ENCODE data around the gene MTMR2. TPM values are rescaled to one million over a fixed set of nuclear protein-coding genes. Genes with fewer than 3 reads are reported as not detected.

MTMR2 gene
- total RNA-seq, 1 experiment from 2014 or later: 36.6 TPM

- in situ Hi-C loops (cut with HindIII; ENCODE audit: low pct_unique_long_range_greater_than_20kb, low sequenced_read_pairs): no loop called here
Observed at GRCh38 chr11:95794086-95794485, 129.8 kb downstream of the MTMR2 start.

GRCh38 chr11:95793116-95793515 is 130.8 kb downstream of the MTMR2 start:
- in situ Hi-C loops (cut with HindIII; ENCODE audit: low pct_unique_long_range_greater_than_20kb, low sequenced_read_pairs): no loop called here
- DNase-seq (ENCODE audit: low read depth): no peak

More at GRCh38 chr11:95794086-95794485, 129.8 kb downstream of the MTMR2 start:
- no peak for DNase-seq (ENCODE audit: low read depth)

- in situ Hi-C loops (cut with HindIII; ENCODE audit: low pct_unique_long_range_greater_than_20kb, low sequenced_read_pairs): no loop called here
- DNase-seq (ENCODE audit: low read depth): no peak
Observed at GRCh38 chr11:95792700-95793099, 131.2 kb downstream of the MTMR2 start.

DNA sequence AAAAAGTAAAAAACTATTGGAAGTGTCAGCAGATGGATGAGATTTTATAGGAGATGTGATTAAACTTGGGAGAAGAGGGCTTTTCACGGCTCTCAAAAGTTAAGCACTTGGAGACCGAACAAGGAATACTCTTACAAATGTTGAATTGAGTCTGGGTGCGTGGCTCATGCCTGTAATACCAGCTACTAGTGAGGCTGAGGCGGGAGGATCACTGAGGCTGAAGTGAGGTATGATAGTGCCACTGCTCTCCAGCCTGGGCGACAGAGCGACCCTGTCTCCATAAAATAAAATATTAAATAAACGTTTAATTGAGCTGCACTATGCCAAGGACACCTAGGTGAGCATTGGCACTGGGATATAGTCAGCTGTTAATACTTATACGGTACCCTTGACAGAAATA is 131.7 kb downstream of the MTMR2 start:
- no peak for DNase-seq (ENCODE audit: low read depth)
- in situ Hi-C loops (cut with HindIII; ENCODE audit: low pct_unique_long_range_greater_than_20kb, low sequenced_read_pairs): no loop called here

- no peak for DNase-seq (ENCODE audit: low read depth)
- in situ Hi-C loops (cut with HindIII; ENCODE audit: low pct_unique_long_range_greater_than_20kb, low sequenced_read_pairs): no loop called here
Observed at GRCh38 chr11:95791709-95792033, 132.2 kb downstream of the MTMR2 start.

DNA sequence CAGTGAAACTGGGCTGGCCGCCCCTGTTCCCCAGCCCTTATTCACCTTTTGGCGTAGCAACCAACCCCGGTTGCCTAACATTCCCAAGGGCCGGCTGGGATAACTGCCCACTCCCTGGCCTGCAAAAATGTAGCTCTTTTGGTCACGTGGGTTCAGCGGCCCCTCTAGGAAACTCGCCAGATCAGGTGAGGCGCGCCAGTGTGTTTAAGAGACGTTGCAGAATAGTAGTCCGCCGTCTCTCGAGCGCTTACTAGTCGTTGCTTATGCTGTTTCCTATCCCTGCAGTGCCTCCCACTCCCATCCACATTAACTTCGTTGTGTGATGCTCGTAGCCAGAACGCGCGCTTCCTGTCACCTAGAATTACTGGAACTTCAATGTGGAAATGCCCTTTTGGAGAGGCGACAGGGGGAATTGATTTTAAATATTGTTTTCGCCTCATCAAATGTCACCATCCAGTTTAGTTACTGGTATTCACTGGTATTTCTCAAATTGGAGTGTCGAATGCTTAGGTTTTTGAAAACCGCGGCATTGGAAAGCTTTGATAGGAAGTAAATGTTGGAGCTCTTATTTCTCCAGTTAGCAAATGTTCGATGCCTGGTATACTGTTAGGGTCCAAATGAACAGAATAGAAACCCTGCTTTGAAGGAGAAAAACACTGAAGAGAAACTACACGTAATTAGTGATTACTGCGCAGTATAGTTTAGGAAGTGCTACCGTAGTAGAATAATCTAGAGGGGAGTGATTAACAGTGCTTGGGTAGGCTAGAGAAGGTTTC is 132.8 kb downstream of the MTMR2 start:
- in situ Hi-C loops (cut with HindIII; ENCODE audit: low pct_unique_long_range_greater_than_20kb, low sequenced_read_pairs): no loop called here
- peak; percentile 53 for DNase-seq (ENCODE audit: low read depth)

GRCh38 chr11:95790123-95790932 is 133.6 kb downstream of the MTMR2 start, which contains the start of gene CEP57:
Gene CEP57, plus strand, starts transcription at chr11:95790498. Its CDS starts 201 bp downstream, at chr11:95790699.
- peak; percentile 94 for DNase-seq (ENCODE audit: low read depth)
- in situ Hi-C loops (cut with HindIII; ENCODE audit: low pct_unique_long_range_greater_than_20kb, low sequenced_read_pairs): no loop called here

- in situ Hi-C loops (cut with HindIII; ENCODE audit: low pct_unique_long_range_greater_than_20kb, low sequenced_read_pairs): no loop called here
- peak; percentile 99 for DNase-seq (ENCODE audit: low read depth)
Observed at GRCh38 chr11:95789506-95790122, 134.3 kb downstream of the MTMR2 start, which contains the start of gene FAM76B. Gene FAM76B, minus strand, starts transcription at chr11:95789782. Its CDS starts 304 bp downstream, at chr11:95789478.

DNA sequence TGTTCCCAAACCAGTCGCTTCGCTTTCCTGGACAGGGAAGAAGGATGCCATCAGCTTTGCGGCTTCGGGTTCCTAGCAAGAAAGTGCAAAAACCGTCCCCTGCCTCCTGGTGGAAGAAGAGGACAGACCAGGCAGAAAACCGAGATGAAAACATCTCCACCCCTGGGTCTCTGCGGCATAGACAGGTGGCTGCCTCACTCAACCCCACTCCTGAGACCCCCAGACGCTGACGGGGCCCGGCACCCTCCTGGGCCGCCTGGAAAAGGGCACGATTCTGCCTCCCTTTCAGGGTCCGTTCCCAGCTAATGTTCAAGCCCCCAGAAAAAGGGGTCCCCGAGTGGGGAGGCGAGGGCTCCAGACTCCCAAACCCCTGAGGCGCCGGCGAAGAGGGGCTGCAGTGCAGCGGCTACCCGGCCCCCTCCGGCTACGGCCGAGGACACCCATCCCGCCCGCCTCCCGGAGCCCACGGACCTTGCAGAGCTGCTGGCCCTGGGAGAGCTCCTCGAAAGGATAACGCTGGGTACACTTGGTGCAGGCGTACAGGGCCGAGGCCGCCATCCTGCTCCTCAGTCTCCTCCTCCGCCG is 134.9 kb downstream of the MTMR2 start:
- peak; percentile 39 for DNase-seq (ENCODE audit: low read depth)
- in situ Hi-C loops (cut with HindIII; ENCODE audit: low pct_unique_long_range_greater_than_20kb, low sequenced_read_pairs): no loop called here

Other genes starting within 250 kb of the MTMR2 start
- 8.9 and 12.5 TPM in 2 replicates for gene FAM76B, start 134.3 kb downstream of the MTMR2 start, total RNA-seq (2014; rRNA removed; shearing (Covaris generic); ENCODE audit: low replicate concordance)
- gene CEP57, start 133.6 kb downstream of the MTMR2 start, total RNA-seq (2014; rRNA removed; shearing (Covaris generic); ENCODE audit: low replicate concordance): 30.1 and 30.2 TPM in 2 replicates